Measurements from ENCODE around the gene SASH1. TPM values are rescaled to one million over a fixed set of nuclear protein-coding genes. Genes with fewer than 3 reads are reported as not detected.
"Not testable (repeated sequence)": the region's sequence is repeated elsewhere in the genome, so short reads cannot be mapped to it uniquely, and the experiment has no call there.

SASH1 gene
- total RNA-seq, 1 donor from 2014 or later, result 63.8 TPM

- DNase-seq (ENCODE audit: low spot score), result no peak
Observed at GRCh38 chr6:148578837-148579565, 236.4 kb downstream of the SASH1 start.

DNA sequence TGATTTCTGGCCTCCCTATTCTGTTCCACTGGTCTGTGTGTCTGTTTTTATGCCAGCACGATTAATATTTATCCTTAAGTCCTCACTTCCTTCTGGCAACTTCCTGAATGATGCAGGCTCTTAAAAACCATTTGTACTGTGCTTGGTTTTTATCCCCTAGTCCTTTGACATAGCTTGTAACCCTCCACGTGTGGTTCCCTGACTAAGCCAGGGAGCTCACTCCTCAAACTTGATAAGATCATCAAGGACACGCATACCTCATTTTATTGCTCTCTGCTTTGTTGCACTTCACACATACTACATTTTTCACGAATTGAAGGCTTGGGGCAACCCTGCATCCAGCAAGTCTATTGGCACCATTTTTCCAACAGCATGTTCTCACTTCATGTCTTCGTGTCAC is 237.8 kb downstream of the SASH1 start:
- no peak for DNase-seq (ENCODE audit: low spot score)

DNA sequence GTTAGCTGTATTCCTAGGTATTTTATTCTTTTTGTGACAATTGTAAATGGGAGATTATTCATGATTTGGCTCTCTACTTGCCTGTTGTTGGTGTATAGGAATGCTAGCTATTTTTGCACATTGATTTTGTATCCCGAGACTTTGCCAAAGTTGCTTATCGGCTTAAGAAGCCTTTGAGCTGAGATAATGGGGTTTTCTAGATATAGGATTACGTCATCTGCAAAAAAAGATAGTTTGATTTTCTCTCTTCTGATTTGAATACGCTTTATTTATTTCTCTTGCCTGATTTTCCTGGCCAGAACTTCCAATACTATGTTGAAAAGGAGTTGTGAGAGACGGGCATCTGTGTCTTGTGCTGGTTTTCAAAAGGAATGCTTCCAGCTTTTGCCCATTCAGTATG is 241.0 kb downstream of the SASH1 start:
- DNase-seq (ENCODE audit: low spot score), result no peak

GRCh38 chr6:148585641-148586040 is 243.0 kb downstream of the SASH1 start:
- not testable (repeated sequence) for DNase-seq (ENCODE audit: low spot score)

- DNase-seq (ENCODE audit: low spot score), result no peak
Observed at GRCh38 chr6:148590883-148591282, 248.2 kb downstream of the SASH1 start.

DNA sequence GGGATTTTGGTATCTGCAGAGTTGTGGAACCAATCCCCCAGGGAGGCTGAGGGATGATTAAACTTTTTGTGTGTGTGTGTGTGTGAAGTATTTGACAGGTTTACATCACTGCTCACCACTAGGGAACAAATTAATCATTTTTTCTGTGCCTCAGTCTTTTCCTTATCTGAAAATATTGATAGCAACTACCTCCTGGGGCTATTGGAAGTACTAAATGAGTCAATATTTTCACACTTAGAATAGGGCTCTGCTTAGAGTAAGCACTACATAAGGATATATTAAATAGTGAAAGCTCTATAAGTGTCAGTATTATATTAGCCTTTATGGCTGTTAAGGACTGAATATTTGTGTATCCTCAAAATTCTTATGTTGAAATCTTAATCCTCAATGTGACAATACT is 249.0 kb downstream of the SASH1 start:
- no peak for DNase-seq (ENCODE audit: low spot score)

DNA sequence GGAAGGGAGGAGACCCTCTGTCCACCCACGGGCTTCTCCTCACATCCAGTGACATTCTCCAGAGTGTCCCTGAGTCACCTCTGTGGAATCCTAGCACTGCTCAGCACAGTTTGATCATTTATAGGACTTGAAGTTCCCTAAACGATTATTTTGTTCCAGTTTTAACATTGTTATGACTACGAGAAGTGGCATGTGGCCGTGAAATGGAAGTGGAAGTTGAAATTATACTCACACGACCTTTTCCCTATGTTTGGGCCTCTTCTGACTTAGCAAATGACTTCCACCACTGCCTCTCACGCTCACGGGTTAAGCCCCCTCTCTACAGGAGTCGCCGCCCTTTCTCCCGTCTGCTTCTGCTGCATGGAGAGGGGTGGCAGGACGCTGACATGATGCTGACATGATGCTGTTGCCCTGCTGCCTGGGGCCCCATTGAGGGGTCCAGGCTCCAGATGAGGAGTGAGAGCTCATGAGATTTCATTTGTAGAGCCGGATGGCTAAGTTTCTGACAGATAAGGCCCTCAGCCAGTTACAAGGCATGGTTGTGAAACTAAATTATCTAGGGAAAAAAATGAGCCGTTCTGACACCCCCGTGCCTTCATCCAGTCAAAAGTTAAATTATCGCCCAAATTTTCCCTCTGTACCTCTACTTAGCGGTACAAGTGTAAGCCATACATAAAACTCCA is 250.6 kb downstream of the SASH1 start:
- DNase-seq (ENCODE audit: low spot score), result peak; percentile 24

- no peak for DNase-seq (ENCODE audit: low spot score)
Observed at GRCh38 chr6:148593813-148594170, 251.2 kb downstream of the SASH1 start.

DNA sequence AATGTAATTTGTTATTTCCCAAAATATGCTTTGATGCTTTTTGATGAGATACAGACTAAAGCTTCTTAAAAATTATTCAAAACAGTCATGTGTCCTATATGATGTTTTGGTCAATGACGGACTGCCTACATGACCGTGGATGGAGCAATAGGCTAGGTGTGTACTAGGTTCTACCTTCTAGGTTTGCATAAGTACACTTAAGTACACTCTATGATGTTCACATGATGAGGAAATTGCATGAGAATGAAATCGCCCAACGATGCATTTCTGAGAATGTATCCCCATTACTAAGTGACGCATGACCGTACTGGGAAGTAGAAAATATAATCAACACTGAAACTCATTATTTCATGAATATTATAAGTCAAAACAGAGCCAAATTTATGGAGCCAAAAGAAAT is 252.9 kb downstream of the SASH1 start:
- no peak for DNase-seq (ENCODE audit: low spot score)

GRCh38 chr6:148596891-148597455 is 254.3 kb downstream of the SASH1 start:
- no peak for DNase-seq (ENCODE audit: low spot score)

DNA sequence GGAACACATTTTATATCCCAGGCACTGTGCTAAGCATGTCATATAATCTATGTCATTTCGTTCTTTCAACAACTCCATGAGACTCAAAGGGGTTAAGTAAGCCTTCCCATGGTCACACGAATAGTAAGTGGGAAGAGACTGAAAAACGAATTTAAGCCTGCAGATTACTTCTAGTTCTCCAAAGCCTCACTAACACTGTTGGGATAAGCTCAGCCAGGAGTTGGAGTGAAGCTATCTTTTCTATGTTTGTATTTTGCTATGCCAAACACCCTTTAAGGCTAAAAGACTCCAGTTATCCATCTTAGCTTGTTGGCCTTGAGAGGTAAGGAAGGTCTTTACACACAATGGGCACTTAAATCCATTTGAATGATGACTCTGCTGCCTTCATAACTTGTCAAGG is 256.1 kb downstream of the SASH1 start:
- peak; percentile 55 for DNase-seq (ENCODE audit: low spot score)

- DNase-seq (ENCODE audit: low spot score), result no peak
Observed at GRCh38 chr6:148599967-148600426, 257.4 kb downstream of the SASH1 start.

Measured in umbilical cord (tissue), 2 donors.